ENCODE data around the gene MMP11. TPM values are rescaled to one million over a fixed set of nuclear protein-coding genes. Genes with fewer than 3 reads are reported as not detected.

MMP11 gene
- total and polyA plus RNA-seq, 2 of the 4 experiments (the other 2 are of a cell fraction): 2.2 to 6.0 TPM

GRCh38 chr22:23801886-23802377, 29.3 kb downstream of the MMP11 start:
- dilution Hi-C loops (cut with HindIII; ENCODE audit: low sequenced_read_pairs, unreplicated experiment) (no loop called here), intact Hi-C loops (cut with micrococcal nuclease) (no loop called here), in situ Hi-C loops (cut with MboI; ENCODE audit: low sequenced_read_pairs) (no loop called here)
- CTCF ChIA-PET: no interaction called here
- Histone ChIP-seq H3K79me1 (ENCODE audit: low read depth in 1 of 2, low read length in 2 of 2) (peaks cover 0 to 18% of the 10 kb centered on the region in 2 experiments; a peak in 2 of 4 replicates), H3K4me1 (ENCODE audit: control insufficient read depth, insufficient read depth, low read length) (no peaks in the 10 kb centered on the region), H3K56ac (ENCODE audit: extremely low read depth, insufficient read depth, low read length) (no peak overlapping the region), H4K91ac (ENCODE audit: insufficient read depth, low read depth, low read length) (no peak overlapping the region), H2AFZ (replicated peaks; ENCODE audit: low read length, poor library complexity) (no peak overlapping the region), H2AK9ac (replicated peaks; ENCODE audit: low read depth, low read length, poor library complexity) (no peak overlapping the region), H3K18ac (ENCODE audit: low read depth, low read length) (no peak overlapping the region), H3K4ac (ENCODE audit: low read depth, low read length) (no peak overlapping the region), H2BK20ac (ENCODE audit: low read depth, low read length) (no peak overlapping the region), H2BK15ac (ENCODE audit: low read depth, low read length) (no peak overlapping the region), H3K9me1 (ENCODE audit: insufficient read depth, low read length) (no peaks in the 10 kb centered on the region), H3K4me3 (ENCODE audit: insufficient read depth, low read depth, low read length) (no peak overlapping the region), H2BK5ac (ENCODE audit: low read depth, low read length, poor library complexity, severe bottlenecking) (no peak overlapping the region), H2AK5ac (ENCODE audit: low read depth, low read length) (no peak overlapping the region), H3K14ac (replicated peaks; ENCODE audit: low read depth, low read length) (no peak overlapping the region), H4K5ac (ENCODE audit: low read depth, low read length) (no peak overlapping the region), H3K36me3 (ENCODE audit: control insufficient read depth, insufficient read depth, low read length) (peaks cover 72% of the 10 kb centered on the region), H3K4me2 (ENCODE audit: low read depth, low read length) (no peak overlapping the region), H3K9me3 (ENCODE audit: control insufficient read depth, insufficient read depth, low read length) (no peaks in the 10 kb centered on the region), H4K8ac (ENCODE audit: low read depth in 2 of 2, low read length in 2 of 2) (no peak overlapping the region), H2BK120ac (ENCODE audit: low read depth, low read length) (no peak overlapping the region), H3K23ac (ENCODE audit: low read depth, low read length) (no peak overlapping the region), H4K20me1 (ENCODE audit: insufficient read depth, low read length) (no peaks in the 10 kb centered on the region; the same call in 1 of the 2 replicates), H3K27ac (ENCODE audit: insufficient read depth, low read length) (no peak overlapping the region), H3K9ac (ENCODE audit: low read depth, low read length) (no peak overlapping the region), H3K27me3 (ENCODE audit: control insufficient read depth, insufficient read depth, low read length) (no peaks in the 10 kb centered on the region)
- TF ChIP-seq MAFK (IDR thresholded peaks at IDR 0.05; ENCODE audit: low read depth, low read length) (no peak), RAD21 (IDR thresholded peaks at IDR 0.05; ENCODE audit: low read length) (no peak), MAZ (IDR thresholded peaks at IDR 0.05; ENCODE audit: borderline replicate concordance, low read depth, low read length) (no peak), CTCF (conservative IDR thresholded peaks at IDR 0.05; ENCODE audit: low read depth, low read length) (no peak), BHLHE40 (IDR thresholded peaks at IDR 0.05; ENCODE audit: low read depth, low read length) (no peak), FOS (IDR thresholded peaks at IDR 0.05; ENCODE audit: low read depth, low read length) (no peak), NFE2L2 (IDR thresholded peaks at IDR 0.05; ENCODE audit: low read depth, low read length) (no peak), USF2 (IDR thresholded peaks at IDR 0.05; ENCODE audit: low read depth, low read length) (no peak), SMC3 (IDR thresholded peaks at IDR 0.05; ENCODE audit: low read depth, low read length) (no peak), ELK1 (IDR thresholded peaks at IDR 0.05; ENCODE audit: borderline replicate concordance, low read depth, low read length) (no peak), CEBPB (IDR thresholded peaks at IDR 0.05; ENCODE audit: low read depth, low read length) (no peak), RFX5 (IDR thresholded peaks at IDR 0.05; ENCODE audit: low read depth, low read length) (no peak), CHD1 (IDR thresholded peaks at IDR 0.05; ENCODE audit: low read depth, low read length) (no peak), MXI1 (IDR thresholded peaks at IDR 0.05; ENCODE audit: borderline replicate concordance, low read depth, low read length) (no peak)
- POLR2A ChIA-PET (ENCODE audit: unreplicated experiment): no interaction called here
- DNase-seq (no peak), ATAC-seq (ENCODE audit: low read depth) (no peak)
- WGBS, 2 experiments (ENCODE audit: extremely low coverage in 2 of 2, insufficient read length in 1 of 2): 92% methylated on average over 8 of the region's 8 CpGs; no CpG with 5 or more reads in 1 of the 2 experiments
- BruUV-seq (replicated peaks): no TSS peak

All from IMR-90 (cell line).